ENCODE data around the gene RAB3GAP2.

DNA sequence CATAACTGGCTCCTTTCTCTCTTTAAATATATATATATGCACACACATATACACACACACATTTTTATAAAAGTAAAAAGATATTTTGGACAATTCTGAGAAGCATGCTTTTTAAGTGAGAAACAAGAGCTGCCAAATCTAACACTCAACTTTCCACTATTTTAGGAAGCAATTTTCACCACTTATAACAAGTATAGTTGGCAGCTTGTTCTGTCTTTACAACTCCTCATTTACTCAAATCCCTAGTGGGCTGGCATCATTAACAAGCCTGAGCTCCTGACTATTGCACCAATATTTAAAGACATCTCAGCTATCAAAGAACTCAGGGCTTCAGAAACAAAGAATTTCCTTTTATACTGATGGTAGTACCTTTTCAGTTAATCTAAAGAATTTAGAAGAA, 76.6 kb downstream of the RAB3GAP2 start:
- TF ChIP-seq, protein P1, sequence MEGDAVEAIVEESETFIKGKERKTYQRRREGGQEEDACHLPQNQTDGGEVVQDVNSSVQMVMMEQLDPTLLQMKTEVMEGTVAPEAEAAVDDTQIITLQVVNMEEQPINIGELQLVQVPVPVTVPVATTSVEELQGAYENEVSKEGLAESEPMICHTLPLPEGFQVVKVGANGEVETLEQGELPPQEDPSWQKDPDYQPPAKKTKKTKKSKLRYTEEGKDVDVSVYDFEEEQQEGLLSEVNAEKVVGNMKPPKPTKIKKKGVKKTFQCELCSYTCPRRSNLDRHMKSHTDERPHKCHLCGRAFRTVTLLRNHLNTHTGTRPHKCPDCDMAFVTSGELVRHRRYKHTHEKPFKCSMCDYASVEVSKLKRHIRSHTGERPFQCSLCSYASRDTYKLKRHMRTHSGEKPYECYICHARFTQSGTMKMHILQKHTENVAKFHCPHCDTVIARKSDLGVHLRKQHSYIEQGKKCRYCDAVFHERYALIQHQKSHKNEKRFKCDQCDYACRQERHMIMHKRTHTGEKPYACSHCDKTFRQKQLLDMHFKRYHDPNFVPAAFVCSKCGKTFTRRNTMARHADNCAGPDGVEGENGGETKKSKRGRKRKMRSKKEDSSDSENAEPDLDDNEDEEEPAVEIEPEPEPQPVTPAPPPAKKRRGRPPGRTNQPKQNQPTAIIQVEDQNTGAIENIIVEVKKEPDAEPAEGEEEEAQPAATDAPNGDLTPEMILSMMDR (conservative IDR thresholded peaks at IDR 0.05), result no peak
- TF ChIP-seq ZFX (IDR thresholded peaks at IDR 0.05), result no peak
